ENCODE results near the gene TMEM38B.

DNA sequence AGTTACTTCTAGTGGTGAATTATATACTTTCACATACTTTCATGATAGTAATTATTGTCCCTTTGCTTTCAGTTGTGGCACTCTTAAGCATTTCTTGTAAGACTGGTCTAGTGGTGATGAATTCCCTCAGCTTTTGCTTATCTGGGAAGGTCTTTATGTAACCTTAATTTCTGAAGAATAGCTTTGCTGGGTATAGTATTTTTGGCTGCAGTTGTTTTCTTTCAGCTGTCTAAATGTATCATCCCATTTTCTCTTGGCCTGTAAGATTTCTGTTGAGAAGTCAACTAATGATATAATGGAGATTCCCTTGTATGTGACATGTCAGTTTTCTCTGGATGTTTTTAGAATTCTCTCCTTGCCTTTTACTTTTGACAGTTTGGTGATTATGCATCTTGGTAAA, 41.0 kb downstream of the TMEM38B start:
- TF ChIP-seq POLR2AphosphoS5 (IDR thresholded peaks at IDR 0.05) = no peak
- TF ChIP-seq, protein P1, sequence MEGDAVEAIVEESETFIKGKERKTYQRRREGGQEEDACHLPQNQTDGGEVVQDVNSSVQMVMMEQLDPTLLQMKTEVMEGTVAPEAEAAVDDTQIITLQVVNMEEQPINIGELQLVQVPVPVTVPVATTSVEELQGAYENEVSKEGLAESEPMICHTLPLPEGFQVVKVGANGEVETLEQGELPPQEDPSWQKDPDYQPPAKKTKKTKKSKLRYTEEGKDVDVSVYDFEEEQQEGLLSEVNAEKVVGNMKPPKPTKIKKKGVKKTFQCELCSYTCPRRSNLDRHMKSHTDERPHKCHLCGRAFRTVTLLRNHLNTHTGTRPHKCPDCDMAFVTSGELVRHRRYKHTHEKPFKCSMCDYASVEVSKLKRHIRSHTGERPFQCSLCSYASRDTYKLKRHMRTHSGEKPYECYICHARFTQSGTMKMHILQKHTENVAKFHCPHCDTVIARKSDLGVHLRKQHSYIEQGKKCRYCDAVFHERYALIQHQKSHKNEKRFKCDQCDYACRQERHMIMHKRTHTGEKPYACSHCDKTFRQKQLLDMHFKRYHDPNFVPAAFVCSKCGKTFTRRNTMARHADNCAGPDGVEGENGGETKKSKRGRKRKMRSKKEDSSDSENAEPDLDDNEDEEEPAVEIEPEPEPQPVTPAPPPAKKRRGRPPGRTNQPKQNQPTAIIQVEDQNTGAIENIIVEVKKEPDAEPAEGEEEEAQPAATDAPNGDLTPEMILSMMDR (IDR thresholded peaks at IDR 0.05) = no peak
- TF ChIP-seq POLR2A (IDR thresholded peaks at IDR 0.05) = no peak

Measured in gastroesophageal sphincter (tissue), 3 donors.